Activated CD4-positive, CD25-positive, alpha-beta regulatory T cell treated with anti-CD3 and anti-CD28 coated beads, Interleukin-2, amount 50 U/mL, for 24 hours (primary cell): ENCODE results near the gene DPAGT1.
"Not testable (repeated sequence)": the region's sequence is repeated elsewhere in the genome, so short reads cannot be mapped to it uniquely, and the experiment has no call there.

Experiments used
- ATAC-seq, 2 donors: fragments of 150-1000 bp; cut with Tn5 transposase; one replicate each; pipeline ENCODE4 v1.10.0; 2021; ENCODE audit warnings: mild to moderate bottlenecking in 1 of 2, moderate library complexity in 1 of 2

Gene DPAGT1

GRCh38 chr11:119115484-119116234 is 14.0 kb upstream of the DPAGT1 start:
- no peak for ATAC-seq

GRCh38 chr11:119114351-119114750 is 12.7 kb upstream of the DPAGT1 start:
- no peak for ATAC-seq

GRCh38 chr11:119113716-119114115 is 12.1 kb upstream of the DPAGT1 start:
- no peak for ATAC-seq

- no peak for ATAC-seq
Observed at GRCh38 chr11:119112314-119113020, 10.8 kb upstream of the DPAGT1 start.

GRCh38 chr11:119111361-119111925 is 9.8 kb upstream of the DPAGT1 start:
- no peak for ATAC-seq

- ATAC-seq, result no peak
Observed at GRCh38 chr11:119110439-119110838, 8.8 kb upstream of the DPAGT1 start.

GRCh38 chr11:119109843-119110242 is 8.2 kb upstream of the DPAGT1 start:
- ATAC-seq, result no peak

- ATAC-seq, result no peak
Observed at GRCh38 chr11:119108857-119109221, 7.2 kb upstream of the DPAGT1 start.

- ATAC-seq, result no peak
Observed at GRCh38 chr11:119108146-119108856, 6.6 kb upstream of the DPAGT1 start.

GRCh38 chr11:119107538-119108145 is 6.0 kb upstream of the DPAGT1 start:
- peak; percentile 12 to 14 for ATAC-seq

- ATAC-seq, result peak; percentile 93 to 94
Observed at GRCh38 chr11:119106564-119107537, 5.2 kb upstream of the DPAGT1 start, which contains the start of gene C2CD2L. C2CD2L (plus strand) TSS chr11:119107344; CDS start chr11:119107742, 398 bp downstream.

GRCh38 chr11:119103793-119104192 is 2.1 kb upstream of the DPAGT1 start:
- no peak for ATAC-seq

GRCh38 chr11:119103161-119103664 is 1.6 kb upstream of the DPAGT1 start:
- not testable (repeated sequence) for ATAC-seq

GRCh38 chr11:119100994-119101758 is 477 bp downstream of the DPAGT1 start:
- peak; percentile 9 to 12 for ATAC-seq

GRCh38 chr11:119100246-119100970 is 1.2 kb downstream of the DPAGT1 start:
- ATAC-seq, result no peak

- no peak for ATAC-seq
Observed at GRCh38 chr11:119099711-119100110, 1.9 kb downstream of the DPAGT1 start.

GRCh38 chr11:119095066-119095880 is 6.4 kb downstream of the DPAGT1 start:
- ATAC-seq, result peak; percentile 86 to 90

- peak; percentile 37 to 44 for ATAC-seq
Observed at GRCh38 chr11:119094816-119095065, 6.9 kb downstream of the DPAGT1 start.
